Stomach (tissue), 4 donors: ENCODE results near the gene RPS17.

Source experiments
- POLR2AphosphoS5 ChIP-seq, 3 donors: sonication (generic); formaldehyde crosslinking; IDR thresholded peaks; one replicate each; pipeline ENCODE4 v1.6.1; 2016; ENCODE audit warnings: antibody characterized with exemption in 3 of 3
- TF ChIP-seq, protein P1 (sequence below), 7 experiments: fragments of 450-650 bp in 4 of 7; fragments of 200-600 bp in 3 of 7; sonication (generic) in 3 of 7; IDR thresholded peaks; one replicate each; pipeline ENCODE4 v1.5.1; 2016 to 2019; ENCODE audit warnings: antibody characterized with exemption in 7 of 7, control low read depth in 2 of 7, mild to moderate bottlenecking in 1 of 7

- TF ChIP-seq, protein P1, sequence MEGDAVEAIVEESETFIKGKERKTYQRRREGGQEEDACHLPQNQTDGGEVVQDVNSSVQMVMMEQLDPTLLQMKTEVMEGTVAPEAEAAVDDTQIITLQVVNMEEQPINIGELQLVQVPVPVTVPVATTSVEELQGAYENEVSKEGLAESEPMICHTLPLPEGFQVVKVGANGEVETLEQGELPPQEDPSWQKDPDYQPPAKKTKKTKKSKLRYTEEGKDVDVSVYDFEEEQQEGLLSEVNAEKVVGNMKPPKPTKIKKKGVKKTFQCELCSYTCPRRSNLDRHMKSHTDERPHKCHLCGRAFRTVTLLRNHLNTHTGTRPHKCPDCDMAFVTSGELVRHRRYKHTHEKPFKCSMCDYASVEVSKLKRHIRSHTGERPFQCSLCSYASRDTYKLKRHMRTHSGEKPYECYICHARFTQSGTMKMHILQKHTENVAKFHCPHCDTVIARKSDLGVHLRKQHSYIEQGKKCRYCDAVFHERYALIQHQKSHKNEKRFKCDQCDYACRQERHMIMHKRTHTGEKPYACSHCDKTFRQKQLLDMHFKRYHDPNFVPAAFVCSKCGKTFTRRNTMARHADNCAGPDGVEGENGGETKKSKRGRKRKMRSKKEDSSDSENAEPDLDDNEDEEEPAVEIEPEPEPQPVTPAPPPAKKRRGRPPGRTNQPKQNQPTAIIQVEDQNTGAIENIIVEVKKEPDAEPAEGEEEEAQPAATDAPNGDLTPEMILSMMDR (IDR thresholded peaks at IDR 0.05), result no peak
- no peak for TF ChIP-seq POLR2AphosphoS5 (IDR thresholded peaks at IDR 0.05)
Measured at GRCh38 chr15:82545002-82545401, 4.7 kb upstream of the RPS17 start.
